Epithelial cell of umbilical artery (primary cell): ENCODE measurements around the gene CCDC102A. TPM values are rescaled to one million over a fixed set of nuclear protein-coding genes. Genes with fewer than 3 reads are reported as not detected.

Experiments used
- total RNA-seq: library from RNA; depleted of rRNA; stranded (reverse); fragments of >200 nt; gene quantifications from 2 replicates; pipeline ENCODE4 v1.2.3, GENCODE V29; 2014

CCDC102A gene
- 8.8 and 15.0 TPM in 2 replicates for total RNA-seq

DNA sequence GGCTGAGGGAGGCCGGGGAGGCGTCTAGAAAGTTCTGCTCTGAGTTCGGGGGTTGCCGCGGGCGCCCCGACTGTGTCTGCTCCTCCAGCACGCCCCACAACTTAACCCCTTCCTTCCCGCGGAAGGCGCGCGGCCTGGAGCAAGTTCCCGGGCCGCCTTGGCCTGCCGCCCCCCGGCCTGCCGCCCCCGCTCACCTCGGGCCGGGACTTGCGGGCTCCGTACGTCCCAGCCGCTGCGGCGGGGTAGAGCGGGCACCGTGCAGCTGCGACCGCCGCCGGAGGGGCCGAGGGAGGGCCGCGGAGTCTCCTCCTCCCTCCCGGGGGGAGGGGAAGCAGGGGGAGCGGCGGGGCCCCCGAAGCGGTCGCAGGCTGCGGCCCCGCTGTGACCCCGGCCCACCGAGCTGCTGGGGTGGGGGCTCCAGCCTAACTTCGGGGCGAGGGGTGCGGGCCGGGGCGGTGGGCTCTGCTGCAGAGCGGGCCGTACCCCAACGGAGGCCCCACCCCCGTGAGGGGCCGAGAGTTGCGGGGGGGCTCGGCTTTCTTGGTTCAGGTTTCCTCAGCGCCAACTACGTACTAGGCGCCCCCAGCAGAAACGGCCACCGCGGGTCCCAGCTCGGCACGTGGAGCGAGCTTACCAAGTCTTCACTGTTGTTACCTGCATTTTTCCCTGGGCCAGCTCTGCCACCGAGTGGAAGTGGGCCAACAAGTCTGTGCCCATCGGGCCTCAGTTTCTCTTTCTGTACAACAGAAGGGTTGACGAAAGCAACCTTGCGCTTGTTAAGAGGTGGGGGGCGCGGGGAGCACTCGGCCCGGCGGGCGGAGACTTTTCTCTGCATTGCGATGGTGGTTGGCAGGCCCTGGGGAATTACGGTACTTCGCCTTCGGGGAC lies at the start of gene CCDC102A:
CCDC102A (minus strand) TSS at position 266 of the 888 bp plus-strand sequence. CDS start 7,394 bp downstream, outside the sequence.

DNA sequence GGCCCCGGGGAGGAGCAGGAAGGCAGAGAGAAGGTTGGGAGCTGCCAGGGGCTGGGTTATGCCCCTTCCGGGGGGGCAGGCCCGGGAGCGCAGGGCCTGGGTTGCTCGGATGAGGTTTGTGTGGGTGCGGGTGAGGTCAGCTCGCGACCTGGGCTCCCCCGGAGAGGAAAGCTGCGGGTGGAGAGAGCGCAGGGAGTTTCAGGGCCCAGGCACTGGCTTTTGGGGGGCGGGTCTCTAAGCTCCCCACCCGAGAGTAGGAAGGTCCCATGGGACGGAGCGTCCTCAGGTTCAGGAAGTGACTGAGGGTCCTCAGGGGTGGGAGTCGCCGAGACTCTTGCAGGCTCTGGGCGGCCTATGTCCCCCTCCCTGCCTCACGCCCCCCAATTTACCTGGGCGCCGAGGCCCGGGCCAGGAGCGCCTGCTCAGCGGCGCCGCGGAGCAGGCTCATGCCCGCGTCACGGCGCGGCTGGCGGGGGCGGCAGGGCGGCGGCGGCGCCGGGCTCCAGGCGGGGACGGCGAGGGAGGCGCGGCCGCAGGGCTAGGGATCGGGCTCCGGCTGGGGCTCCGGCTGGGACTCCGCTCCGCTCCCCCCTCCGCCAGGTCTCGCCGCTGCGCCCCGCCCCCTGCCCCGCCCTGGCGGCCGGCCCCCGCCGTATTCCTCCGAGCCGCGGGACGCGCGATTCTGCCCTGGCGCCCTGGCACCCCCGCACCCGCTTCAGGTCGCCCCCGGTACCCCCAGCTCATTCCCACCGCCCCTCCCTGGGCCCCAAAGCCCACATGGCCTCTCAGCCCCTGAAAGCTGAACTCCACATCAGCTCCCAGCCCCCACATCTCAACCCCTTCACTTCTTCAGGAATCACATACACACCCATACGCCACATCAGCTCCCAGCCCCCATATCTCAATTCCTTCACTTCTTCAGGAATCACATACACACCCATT lies 50.2 kb downstream of the CCDC102A start, which contains the start of gene DOK4:
DOK4 (minus strand) TSS at position 578 of the 942 bp plus-strand sequence. CDS start 6,986 bp downstream, outside the sequence.

DNA sequence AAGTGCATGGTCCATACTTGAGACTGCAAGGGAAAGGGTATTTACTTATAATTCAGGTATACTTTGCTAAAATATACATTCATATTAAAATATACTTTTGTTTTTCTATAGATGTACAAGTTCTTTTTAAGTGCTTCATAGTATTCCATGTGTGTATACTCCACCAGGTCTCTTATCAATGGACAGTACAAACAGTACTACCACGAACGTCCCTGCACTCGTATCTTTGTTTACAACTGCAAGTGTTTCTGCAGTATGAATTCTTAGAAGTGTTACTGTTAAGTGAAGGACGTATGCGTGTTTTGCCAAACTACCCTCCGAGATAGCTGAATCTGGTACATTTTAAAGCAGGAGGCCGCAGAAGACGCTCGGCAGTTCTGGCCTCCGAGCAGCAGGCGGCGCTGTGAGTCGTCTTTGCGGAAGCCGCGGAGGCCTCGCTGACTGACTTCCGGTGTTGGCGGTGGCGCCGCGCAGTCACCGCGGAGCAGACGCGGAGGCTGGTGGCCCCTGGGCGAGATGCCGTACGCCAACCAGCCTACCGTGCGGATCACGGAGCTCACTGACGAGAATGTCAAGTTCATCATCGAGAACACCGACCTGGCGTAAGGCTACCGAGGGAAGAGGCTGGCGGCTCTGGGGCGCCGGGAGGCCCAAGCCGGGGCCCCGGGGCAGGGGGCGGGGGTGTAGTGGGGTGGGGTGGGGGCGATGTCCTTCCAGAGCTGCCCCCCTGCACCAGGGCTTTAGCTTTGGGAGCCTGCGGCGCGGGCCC lies 74.0 kb downstream of the CCDC102A start, which contains the start of gene POLR2C:
POLR2C (plus strand) TSS at position 471 of the 769 bp plus-strand sequence; CDS start at position 517, 46 bp downstream.

Other genes starting within 250 kb of the CCDC102A start
- gene CCL22, start 177.8 kb downstream of the CCDC102A start, total RNA-seq: not detected in 2 replicates
- gene CX3CL1, start 164.1 kb downstream of the CCDC102A start, total RNA-seq: 2.3 and 3.2 TPM in 2 replicates
- gene CCL17, start 131.8 kb downstream of the CCDC102A start, total RNA-seq: not detected in 2 replicates
- gene CIAPIN1, start 89.2 kb downstream of the CCDC102A start, total RNA-seq: 88.1 and 104 TPM in 2 replicates
- 48.1 and 54.3 TPM in 2 replicates for gene COQ9, start 89.1 kb downstream of the CCDC102A start, total RNA-seq
- 147 and 166 TPM in 2 replicates for gene POLR2C, start 73.9 kb downstream of the CCDC102A start, total RNA-seq
- gene DOK4, start 50.1 kb downstream of the CCDC102A start, total RNA-seq: 17.2 and 22.7 TPM in 2 replicates
- gene ADGRG5, start 6.1 kb upstream of the CCDC102A start, total RNA-seq: not detected in 2 replicates
- gene ADGRG1, start 92.1 kb upstream of the CCDC102A start, total RNA-seq: 10.6 and 12.3 TPM in 2 replicates
- gene ADGRG3, start 131.7 kb upstream of the CCDC102A start, total RNA-seq: not detected in 2 replicates
- under 0.01 TPM in 2 replicates for gene DRC7, start 158.2 kb upstream of the CCDC102A start, total RNA-seq
- 20.4 and 23.1 TPM in 2 replicates for gene KATNB1, start 199.2 kb upstream of the CCDC102A start, total RNA-seq